T-helper 17 cell (primary cell): ENCODE data around the gene SIDT1. TPM values are rescaled to one million over a fixed set of nuclear protein-coding genes. Genes with fewer than 3 reads are reported as not detected.

Source experiments
- ATAC-seq: fragments of 150-1000 bp; cut with Tn5 transposase; 2 replicates; pipeline ENCODE4 v1.10.0; 2021; ENCODE audit warnings: mild to moderate bottlenecking, moderate library complexity
- DNase-seq, 3 donors: peaks; one replicate each; pipeline versions ENCODE4 v3.0.0 to v3.0.0-alpha.2; 2020 to 2021
- H3K9me3 ChIP-seq: one replicate; pipeline ENCODE4 v1.7.0; 2013; ENCODE audit warnings: low read length, mild to moderate bottlenecking; ENCODE audit not compliant: control insufficient read depth, poor library complexity, severe bottlenecking
- H3K27ac Mint-ChIP-seq: one replicate; pipeline ENCODE4 v1.8.0; 2022; ENCODE audit warnings: mild to moderate bottlenecking, moderate library complexity, mixed read lengths
- H3K27me3 Mint-ChIP-seq: one replicate; pipeline ENCODE4 v1.8.0; 2022; ENCODE audit warnings: mixed read lengths
- H3K36me3 Mint-ChIP-seq: one replicate; pipeline ENCODE4 v1.8.0; 2022; ENCODE audit warnings: low read depth, mixed read lengths
- H3K4me1 Mint-ChIP-seq: one replicate; pipeline ENCODE4 v1.8.0; 2022; ENCODE audit warnings: mild to moderate bottlenecking, mixed read lengths
- H3K4me3 Mint-ChIP-seq: one replicate; pipeline ENCODE4 v1.8.0; 2022; ENCODE audit warnings: mild to moderate bottlenecking, moderate library complexity, mixed read lengths
- total RNA-seq, 4 donors: library from RNA in 2 of 4; stranded (reverse) in 2 of 4; gene quantifications; one replicate each; pipeline ENCODE4 v1.2.3 and lab custom pipeline; 2022 to 2026

SIDT1 gene
- total RNA-seq (10 to 100 TPM; 53.8 to 62.5 TPM), total RNA-seq (lab: John Stamatoyannopoulos, UW) (35.7 to 48.2 reads per million in 2 donors)

DNA sequence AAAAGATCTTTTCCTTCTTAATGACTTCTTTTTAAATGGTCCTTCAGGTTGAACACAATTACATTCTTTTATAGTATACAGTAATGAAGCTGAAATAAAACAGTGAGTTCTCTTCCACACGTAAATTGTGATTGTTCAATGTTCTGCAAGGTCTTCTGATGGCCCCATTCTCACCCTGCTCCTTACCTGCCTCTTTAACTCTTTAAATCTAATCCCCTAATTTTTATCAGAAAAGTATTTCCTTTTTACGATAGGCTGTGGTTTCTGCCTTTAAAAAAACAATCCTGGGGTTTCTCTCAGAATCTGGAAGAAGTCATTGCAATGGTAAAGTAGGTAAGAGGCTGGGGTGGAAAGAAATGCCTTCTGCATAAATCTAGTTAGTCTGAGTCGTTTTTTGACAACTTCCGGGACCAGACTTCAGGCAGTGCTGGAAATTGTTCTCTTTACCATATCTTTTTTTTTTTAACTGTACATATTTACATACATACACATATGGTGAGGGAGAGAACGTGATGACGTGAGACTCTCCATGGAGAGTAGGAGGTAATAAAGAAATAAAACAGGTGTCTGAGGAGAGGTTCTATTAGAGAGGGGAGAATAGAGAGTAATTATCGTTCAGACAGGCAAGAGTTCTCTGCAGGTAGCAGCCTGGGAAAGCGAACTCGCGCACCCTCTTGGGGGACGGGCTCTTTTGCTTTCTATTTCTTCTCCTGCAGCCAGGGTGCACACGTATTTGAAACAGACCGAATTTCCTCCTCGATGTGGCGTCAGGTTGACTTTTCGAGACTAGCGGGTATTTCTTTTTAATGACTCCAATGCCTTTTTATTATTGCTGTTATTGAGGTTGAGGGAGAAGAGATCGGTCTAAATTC, at the start of gene SIDT1:
SIDT1 (plus strand) TSS at position 730 of the 872 bp plus-strand sequence. CDS start 467 bp downstream, outside the sequence.
- Mint-ChIP-seq H3K4me1 (peaks cover 44% of the 10 kb centered on the region), H3K36me3 (peaks cover 13% of the 10 kb centered on the region), H3K27ac (peak within 1 kb of the TSS; percentile 100), H3K4me3 (peak within 1 kb of the TSS; percentile 99), H3K27me3 (no peaks in the 10 kb centered on the region)
- ATAC-seq, result peak; percentile 83
- H3K9me3 ChIP-seq, result no peaks in the 10 kb centered on the region
- peak; percentile 42 to 54 (median 46) for DNase-seq

DNA sequence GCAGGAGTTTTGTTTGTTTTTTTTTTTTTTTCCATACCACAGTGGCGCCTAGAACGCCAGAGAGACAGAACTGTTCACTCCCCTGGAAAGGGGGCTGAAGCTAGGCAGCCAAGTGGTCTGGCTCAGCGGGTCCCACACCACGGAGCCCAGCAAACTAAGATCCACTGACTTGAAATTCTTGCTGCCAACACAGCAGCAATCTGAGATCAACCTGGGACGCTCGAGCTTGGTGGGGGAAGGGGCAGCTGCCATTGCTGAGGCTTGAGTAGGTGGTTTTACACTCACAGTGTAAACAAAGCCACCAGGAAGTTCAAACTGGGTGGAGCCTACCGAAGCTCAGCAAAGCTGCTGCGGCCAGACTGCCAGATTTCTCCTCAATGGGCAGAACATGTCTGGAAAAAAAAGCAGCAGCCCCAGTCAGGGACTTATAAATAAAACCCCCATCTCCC, 47.2 kb upstream of the SIDT1 start:
- H3K9me3 ChIP-seq, result no peaks in the 10 kb centered on the region
- peaks cover 11% of the 10 kb centered on the region for H3K36me3 Mint-ChIP-seq
- H3K27me3 Mint-ChIP-seq, result no peaks in the 10 kb centered on the region
- peak overlapping the region; percentile 91 for H3K27ac Mint-ChIP-seq
- H3K4me1 Mint-ChIP-seq, result peaks cover 12% of the 10 kb centered on the region
- H3K4me3 Mint-ChIP-seq, result peak overlapping the region; percentile 69
- peak in 1 of 3 donors; percentile 30 for DNase-seq
- peak; percentile 82 for ATAC-seq

DNA sequence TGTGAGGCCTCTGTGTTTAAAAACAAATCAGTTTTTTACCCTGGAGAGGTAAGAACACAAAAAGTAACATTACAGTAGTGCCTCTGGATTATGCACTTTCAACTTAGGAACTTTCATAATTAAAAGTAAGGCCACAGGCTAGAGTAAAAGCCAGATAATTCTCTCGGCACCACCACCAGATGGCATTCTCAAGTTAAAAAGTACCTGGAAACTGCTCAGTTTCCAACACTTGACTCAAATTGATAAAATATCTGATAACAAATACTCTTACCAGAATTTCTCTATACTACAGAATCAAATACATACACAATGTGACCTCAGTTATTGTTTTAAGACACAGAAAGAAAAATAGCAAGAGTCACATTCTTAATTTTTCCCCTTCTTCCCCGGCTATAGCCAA, 37.3 kb upstream of the SIDT1 start:
- H3K4me1 Mint-ChIP-seq, result peaks cover 8% of the 10 kb centered on the region
- DNase-seq (peak in 1 of 3 donors; percentile 13), ATAC-seq (peak; percentile 59)
- no peaks in the 10 kb centered on the region for H3K27me3 Mint-ChIP-seq
- H3K4me3 Mint-ChIP-seq, result no peak overlapping the region
- peaks cover 8% of the 10 kb centered on the region for H3K36me3 Mint-ChIP-seq
- H3K27ac Mint-ChIP-seq, result no peak overlapping the region
- no peaks in the 10 kb centered on the region for H3K9me3 ChIP-seq

DNA sequence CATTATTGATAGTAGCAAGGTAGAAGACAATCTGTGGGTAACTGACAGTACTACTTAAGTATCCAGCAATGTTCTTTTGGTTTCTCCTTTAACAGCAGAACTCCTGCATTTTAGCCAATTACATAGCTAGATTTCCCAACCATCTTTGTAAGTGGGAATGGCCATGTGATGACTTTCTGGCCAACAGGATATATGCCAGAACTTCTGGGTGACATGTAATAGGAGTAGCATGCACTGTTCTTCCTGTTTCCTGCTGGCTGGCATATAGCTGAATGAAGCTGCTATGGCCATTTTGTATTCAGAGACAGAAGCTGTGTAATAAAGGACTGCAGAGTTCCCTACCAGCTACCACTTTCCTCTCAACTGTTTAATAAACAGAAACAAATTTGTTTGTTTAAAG, 35.4 kb upstream of the SIDT1 start:
- H3K27me3 Mint-ChIP-seq, result no peaks in the 10 kb centered on the region
- no peaks in the 10 kb centered on the region for H3K9me3 ChIP-seq
- no peak for ATAC-seq
- peaks cover 2% of the 10 kb centered on the region for H3K36me3 Mint-ChIP-seq
- H3K27ac Mint-ChIP-seq, result no peak overlapping the region
- H3K4me3 Mint-ChIP-seq, result no peak overlapping the region
- H3K4me1 Mint-ChIP-seq, result peaks cover 4% of the 10 kb centered on the region
- DNase-seq, result no peak

DNA sequence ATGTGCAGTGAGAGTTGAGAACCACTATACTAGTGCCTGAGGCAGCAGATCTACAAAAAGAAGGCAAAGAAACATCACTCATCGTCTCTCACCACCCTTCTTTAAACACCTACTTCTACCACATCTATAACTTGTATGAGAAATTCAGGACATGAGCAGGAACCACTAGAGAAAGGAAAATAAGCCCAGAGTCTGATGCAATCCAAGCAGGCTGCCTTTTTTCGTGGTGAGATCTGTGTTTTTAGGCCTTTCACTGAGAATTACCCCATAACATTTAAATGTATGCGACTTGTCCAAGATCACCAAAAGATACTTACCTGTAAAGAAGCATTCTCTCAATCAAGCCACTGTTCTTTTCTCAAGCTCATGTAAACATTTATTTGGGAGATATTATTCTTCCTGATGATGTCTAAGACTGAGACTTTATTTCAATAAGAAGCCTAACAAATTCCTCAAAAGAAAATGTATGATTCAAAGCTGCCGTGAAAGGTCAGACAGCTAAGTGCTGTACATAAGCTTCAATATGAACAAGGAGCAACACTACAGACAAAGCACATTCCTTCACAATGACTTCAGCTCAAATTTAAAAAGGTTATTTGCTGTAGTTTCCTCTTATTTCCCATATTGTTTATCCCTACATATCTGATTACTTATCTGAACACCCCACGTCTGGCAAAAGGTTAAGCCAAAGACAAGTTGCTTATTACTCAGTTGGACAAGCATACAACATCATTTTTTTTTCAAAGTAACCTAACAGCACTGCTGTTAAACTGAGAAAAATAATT, 33.9 kb upstream of the SIDT1 start:
- no peaks in the 10 kb centered on the region for H3K27me3 Mint-ChIP-seq
- ATAC-seq, result no peak

DNA sequence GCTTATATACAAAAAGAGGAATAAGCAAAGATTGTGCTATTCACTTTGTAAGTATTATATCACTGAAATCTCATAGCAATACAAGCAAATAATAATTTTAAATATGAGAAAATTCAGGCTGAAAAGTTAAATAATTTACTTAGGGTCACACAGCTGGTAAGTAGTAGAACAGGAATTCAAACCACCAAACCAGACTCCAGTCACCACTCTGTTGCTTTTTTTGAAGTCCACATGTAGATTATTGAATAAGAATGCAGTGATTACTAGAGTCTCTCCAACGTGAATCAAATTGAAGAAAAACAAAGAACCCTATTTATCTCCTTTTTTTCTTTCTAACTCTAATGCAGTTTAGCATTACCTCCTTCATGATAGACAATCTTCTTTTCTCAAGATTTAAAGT, 33.3 kb upstream of the SIDT1 start:
- Mint-ChIP-seq H3K36me3 (peaks cover 3% of the 10 kb centered on the region), H3K4me1 (peaks cover 4% of the 10 kb centered on the region), H3K4me3 (no peak overlapping the region), H3K27me3 (no peaks in the 10 kb centered on the region), H3K27ac (no peak overlapping the region)
- ATAC-seq (no peak), DNase-seq (no peak)
- H3K9me3 ChIP-seq, result no peaks in the 10 kb centered on the region

More for the DNA sequence above, 33.9 kb upstream of the SIDT1 start:
- no peak for DNase-seq
- no peaks in the 10 kb centered on the region for H3K9me3 ChIP-seq
- H3K36me3 Mint-ChIP-seq, result peaks cover 3% of the 10 kb centered on the region
- H3K4me1 Mint-ChIP-seq, result peaks cover 4% of the 10 kb centered on the region
- no peak overlapping the region for H3K4me3 Mint-ChIP-seq
- H3K27ac Mint-ChIP-seq, result no peak overlapping the region

DNA sequence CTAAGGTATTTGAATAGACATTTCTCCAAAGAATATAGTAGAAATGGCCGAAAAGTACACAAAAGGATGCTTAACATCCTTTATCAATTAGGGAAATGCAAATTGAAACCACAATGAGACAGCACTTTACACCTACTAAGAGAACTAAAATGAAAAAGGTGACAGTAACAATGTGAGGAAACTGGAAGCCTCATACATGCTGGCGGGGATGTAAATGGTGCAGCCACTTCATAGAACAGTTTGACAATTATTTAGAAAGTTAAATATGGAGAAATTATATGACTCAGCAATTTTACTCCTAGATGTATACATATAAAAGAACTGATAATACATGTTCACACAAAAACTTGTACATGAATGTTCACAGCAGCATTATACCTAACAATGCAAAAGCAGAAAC, 30.8 kb upstream of the SIDT1 start:
- no peak overlapping the region for H3K27ac Mint-ChIP-seq
- H3K4me3 Mint-ChIP-seq, result no peak overlapping the region
- peaks cover 3% of the 10 kb centered on the region for H3K36me3 Mint-ChIP-seq

DNA sequence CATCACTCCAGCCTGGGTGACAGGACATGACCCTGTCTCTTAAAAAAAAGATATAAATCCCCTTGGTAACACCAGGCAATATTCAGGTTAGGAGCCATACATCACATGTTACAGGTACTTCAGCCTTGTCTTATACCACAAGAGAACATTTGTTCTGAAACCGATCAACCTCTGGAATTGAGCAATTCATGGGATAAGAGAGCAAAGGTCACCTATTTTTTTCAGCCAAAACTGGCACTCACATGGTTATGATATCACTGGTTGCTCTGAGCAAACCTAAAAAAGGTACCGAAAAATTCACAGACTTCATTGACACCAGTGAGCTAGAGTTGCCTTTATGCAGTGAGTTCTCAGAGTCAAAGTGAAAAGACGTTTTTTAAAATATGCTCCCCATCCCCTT, 26.5 kb upstream of the SIDT1 start:
- DNase-seq (no peak), ATAC-seq (no peak)
- Mint-ChIP-seq H3K27me3 (no peaks in the 10 kb centered on the region), H3K27ac (no peak overlapping the region), H3K4me1 (peaks cover 4% of the 10 kb centered on the region), H3K36me3 (peaks cover 3% of the 10 kb centered on the region), H3K4me3 (no peak overlapping the region)
- no peaks in the 10 kb centered on the region for H3K9me3 ChIP-seq

More for the DNA sequence above, 30.8 kb upstream of the SIDT1 start:
- Mint-ChIP-seq H3K27me3 (no peaks in the 10 kb centered on the region), H3K4me1 (peaks cover 2% of the 10 kb centered on the region)
- ATAC-seq (no peak), DNase-seq (no peak)
- no peaks in the 10 kb centered on the region for H3K9me3 ChIP-seq

DNA sequence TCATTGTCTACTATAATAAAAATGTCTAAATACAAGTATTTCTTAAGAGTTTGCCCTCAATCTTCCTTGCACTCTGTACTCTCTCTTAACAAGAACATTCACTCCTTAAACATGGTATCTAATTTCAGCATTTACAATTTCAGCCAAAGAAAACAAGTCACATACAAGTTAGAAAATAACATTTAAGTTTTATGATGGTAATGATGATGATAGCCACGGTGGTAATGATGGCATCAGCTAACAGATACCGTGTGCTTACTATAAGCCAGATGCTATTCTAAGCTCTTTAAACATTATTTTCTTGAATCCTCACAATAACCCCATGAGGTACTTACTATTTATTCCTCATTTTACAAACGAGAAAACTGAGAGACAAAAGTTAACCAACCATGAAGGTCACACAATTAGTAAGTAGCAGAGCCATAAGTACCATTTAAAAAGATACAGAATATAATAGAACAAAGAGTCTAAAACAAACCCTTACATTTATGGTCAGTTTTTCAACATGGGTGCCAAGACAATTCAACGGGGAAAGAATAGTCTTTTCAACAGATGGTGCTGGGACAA, 24.8 kb upstream of the SIDT1 start:
- Mint-ChIP-seq H3K27me3 (no peaks in the 10 kb centered on the region), H3K36me3 (no peaks in the 10 kb centered on the region), H3K4me1 (peaks cover 7% of the 10 kb centered on the region), H3K27ac (no peak overlapping the region), H3K4me3 (no peak overlapping the region)
- no peaks in the 10 kb centered on the region for H3K9me3 ChIP-seq
- DNase-seq (no peak), ATAC-seq (no peak)

DNA sequence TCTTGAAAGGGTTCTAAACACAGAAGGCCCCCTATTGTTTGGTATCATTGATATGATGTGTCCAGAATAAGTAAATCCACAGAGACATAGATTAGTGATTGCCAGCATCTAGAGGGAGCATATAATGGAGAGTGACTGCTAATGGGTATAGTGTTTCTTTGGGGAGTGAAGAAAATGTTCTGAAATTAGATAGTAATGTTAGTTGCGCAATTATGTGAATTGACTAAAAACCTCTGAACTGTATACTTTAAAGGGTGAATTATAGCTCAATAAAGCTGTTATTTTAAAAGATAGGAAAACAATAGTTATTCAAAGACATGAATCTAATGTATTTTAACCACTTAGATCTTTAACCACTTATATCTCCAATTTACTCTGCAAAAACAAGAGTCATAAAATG, 23.4 kb upstream of the SIDT1 start:
- no peaks in the 10 kb centered on the region for H3K9me3 ChIP-seq
- Mint-ChIP-seq H3K4me1 (peaks cover 9% of the 10 kb centered on the region), H3K4me3 (no peak overlapping the region), H3K27ac (no peak overlapping the region), H3K36me3 (no peaks in the 10 kb centered on the region), H3K27me3 (no peaks in the 10 kb centered on the region)
- DNase-seq (no peak), ATAC-seq (no peak)

DNA sequence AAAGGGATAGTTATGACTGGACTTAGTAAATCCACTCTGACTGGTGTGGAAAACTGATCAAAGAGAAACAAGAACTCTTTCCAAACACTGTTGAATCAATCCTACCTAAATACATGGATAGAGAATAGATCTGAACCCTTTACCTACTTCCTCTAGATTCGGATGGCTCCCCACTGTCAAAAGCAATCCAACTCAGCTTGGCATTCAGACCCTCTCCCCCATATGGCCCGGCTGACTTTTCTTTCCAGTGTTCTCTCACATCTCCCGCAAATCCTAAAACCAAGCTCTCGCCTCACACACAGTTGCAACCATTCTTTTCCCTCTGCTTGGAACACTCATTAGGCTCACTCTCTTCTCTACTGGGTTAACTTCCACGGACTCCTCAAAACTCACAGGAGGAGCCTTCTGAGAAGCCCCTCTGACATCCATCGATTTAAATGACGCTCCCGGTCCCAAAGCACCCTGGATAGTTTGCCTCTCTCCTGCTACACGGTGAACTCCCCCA, 18.0 kb upstream of the SIDT1 start:
- no peak overlapping the region for H3K4me3 Mint-ChIP-seq
- H3K9me3 ChIP-seq, result no peaks in the 10 kb centered on the region
- ATAC-seq, result no peak
- no peak for DNase-seq
- H3K36me3 Mint-ChIP-seq, result peaks cover 3% of the 10 kb centered on the region
- no peak overlapping the region for H3K27ac Mint-ChIP-seq
- peaks cover 29% of the 10 kb centered on the region for H3K27me3 Mint-ChIP-seq
- H3K4me1 Mint-ChIP-seq, result peaks cover 20% of the 10 kb centered on the region

DNA sequence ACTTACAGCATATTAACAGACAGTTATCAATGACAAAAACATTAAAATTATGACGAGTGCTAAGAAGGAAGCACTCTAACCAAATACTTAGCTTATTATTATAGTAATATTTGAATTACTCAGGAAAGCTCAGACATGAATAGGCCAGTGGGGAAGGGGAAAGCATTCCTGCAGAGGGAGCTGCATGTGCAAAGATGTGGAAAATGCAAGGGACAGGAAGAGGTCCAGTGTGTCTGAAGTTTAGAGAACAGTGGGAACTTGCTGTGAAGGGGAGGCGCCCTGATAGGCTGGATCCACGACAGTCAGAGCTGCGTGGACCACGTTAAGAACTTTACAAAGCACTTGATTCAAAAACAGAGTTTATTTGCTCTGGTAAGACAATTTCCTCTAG, 16.2 kb upstream of the SIDT1 start:
- peaks cover 17% of the 10 kb centered on the region for H3K4me1 Mint-ChIP-seq
- no peak for ATAC-seq
- H3K27ac Mint-ChIP-seq, result peak overlapping the region; percentile 14
- H3K4me3 Mint-ChIP-seq, result no peak overlapping the region
- peaks cover 3% of the 10 kb centered on the region for H3K36me3 Mint-ChIP-seq
- H3K9me3 ChIP-seq, result no peaks in the 10 kb centered on the region
- peaks cover 29% of the 10 kb centered on the region for H3K27me3 Mint-ChIP-seq
- no peak for DNase-seq

DNA sequence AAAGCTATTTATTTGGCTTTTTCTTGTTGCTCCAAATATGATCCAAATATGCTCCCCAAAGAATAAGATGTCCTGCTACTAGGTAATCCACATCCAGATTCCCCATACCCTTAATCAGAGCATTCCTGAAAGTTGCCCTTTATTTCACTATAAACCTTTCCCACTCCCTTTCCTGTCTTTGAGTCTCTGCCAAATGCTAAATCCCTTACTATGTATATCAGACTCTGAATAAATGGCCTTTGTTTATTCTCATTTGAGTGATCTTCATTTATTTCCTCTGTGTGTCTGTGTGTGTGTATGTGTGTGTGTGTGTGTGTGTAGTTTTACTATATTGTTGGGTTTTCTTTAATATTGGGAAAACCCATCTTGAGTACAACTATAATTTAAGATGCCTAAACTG, 10.4 kb upstream of the SIDT1 start:
- Mint-ChIP-seq H3K27me3 (peaks cover 54% of the 10 kb centered on the region), H3K4me3 (no peak overlapping the region), H3K36me3 (peaks cover 4% of the 10 kb centered on the region), H3K4me1 (peaks cover 3% of the 10 kb centered on the region), H3K27ac (no peak overlapping the region)
- DNase-seq (no peak), ATAC-seq (no peak)
- H3K9me3 ChIP-seq, result no peaks in the 10 kb centered on the region
